Measurements from ENCODE around the gene FBXW8.

DNA sequence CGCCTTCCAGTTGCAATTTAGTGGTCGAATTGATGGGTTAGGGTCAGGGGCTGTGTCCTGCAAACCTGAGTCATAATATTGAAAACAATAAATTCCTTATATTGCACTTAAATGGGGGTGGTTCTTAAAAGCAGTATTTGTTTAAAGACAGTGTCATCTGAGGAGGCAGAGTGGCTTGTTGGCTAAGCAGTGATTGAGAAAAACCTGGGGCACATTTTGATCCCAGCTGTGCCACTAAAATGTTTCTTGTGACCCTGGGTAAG is 48.4 kb downstream of the FBXW8 start:
- TF ChIP-seq, protein P1, sequence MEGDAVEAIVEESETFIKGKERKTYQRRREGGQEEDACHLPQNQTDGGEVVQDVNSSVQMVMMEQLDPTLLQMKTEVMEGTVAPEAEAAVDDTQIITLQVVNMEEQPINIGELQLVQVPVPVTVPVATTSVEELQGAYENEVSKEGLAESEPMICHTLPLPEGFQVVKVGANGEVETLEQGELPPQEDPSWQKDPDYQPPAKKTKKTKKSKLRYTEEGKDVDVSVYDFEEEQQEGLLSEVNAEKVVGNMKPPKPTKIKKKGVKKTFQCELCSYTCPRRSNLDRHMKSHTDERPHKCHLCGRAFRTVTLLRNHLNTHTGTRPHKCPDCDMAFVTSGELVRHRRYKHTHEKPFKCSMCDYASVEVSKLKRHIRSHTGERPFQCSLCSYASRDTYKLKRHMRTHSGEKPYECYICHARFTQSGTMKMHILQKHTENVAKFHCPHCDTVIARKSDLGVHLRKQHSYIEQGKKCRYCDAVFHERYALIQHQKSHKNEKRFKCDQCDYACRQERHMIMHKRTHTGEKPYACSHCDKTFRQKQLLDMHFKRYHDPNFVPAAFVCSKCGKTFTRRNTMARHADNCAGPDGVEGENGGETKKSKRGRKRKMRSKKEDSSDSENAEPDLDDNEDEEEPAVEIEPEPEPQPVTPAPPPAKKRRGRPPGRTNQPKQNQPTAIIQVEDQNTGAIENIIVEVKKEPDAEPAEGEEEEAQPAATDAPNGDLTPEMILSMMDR (IDR thresholded peaks at IDR 0.05) = no peak
- no peak for TF ChIP-seq POLR2A (IDR thresholded peaks at IDR 0.05)

Data from thyroid gland (tissue), 4 donors.